Right atrium auricular region (tissue), 2 donors: ENCODE measurements around the gene ZNF593OS. TPM values are rescaled to one million over a fixed set of nuclear protein-coding genes. Genes with fewer than 3 reads are reported as not detected.

Experiments
- DNase-seq: peaks from one replicate; pipeline ENCODE4 v3.0.0-alpha.2; 2019; ENCODE audit warnings: low spot score
- H3K27ac ChIP-seq, 2 donors: fragments of 200-600 bp; sonication (generic); 1 replicate in 1 of 2; 2 replicates in 1 of 2; pipeline ENCODE4 v1.5.1; 2016 to 2019
- H3K27me3 ChIP-seq, 2 donors: fragments of 200-600 bp; sonication (generic); one replicate each; pipeline versions ENCODE4 v1.5.1 to v1.6.0; 2017 to 2019
- H3K36me3 ChIP-seq: fragments of 200-600 bp; sonication (generic); one replicate; pipeline ENCODE4 v1.5.1; 2016
- H3K4me1 ChIP-seq, 2 donors: fragments of 200-600 bp; sonication (generic); one replicate each; pipeline versions ENCODE4 v1.5.1 to v1.6.0; 2017 to 2019
- H3K4me3 ChIP-seq, 2 donors: fragments of 200-600 bp; sonication (generic); 1 replicate in 1 of 2; 2 replicates in 1 of 2; pipeline ENCODE4 v1.5.1; 2017 to 2019; ENCODE audit warnings: mild to moderate bottlenecking in 1 of 2, moderate library complexity in 1 of 2
- H3K9me3 ChIP-seq, 2 donors: fragments of 200-600 bp; sonication (generic); one replicate each; pipeline ENCODE4 v1.5.1; 2019
- total RNA-seq, 2 donors: library from RNA; depleted of rRNA; stranded (reverse); fragments of >200 nt; gene quantifications; one replicate each; pipeline ENCODE4 v1.1.0, GENCODE V29; 2016
- TF ChIP-seq, protein P1 (sequence below), 2 donors: fragments of 200-600 bp; sonication (generic); IDR thresholded peaks; one replicate each; pipeline ENCODE4 v1.5.1; 2019; ENCODE audit warnings: antibody characterized with exemption in 2 of 2

ZNF593OS gene
- total RNA-seq, 2 donors from 2014 or later, result not detected

GRCh38 chr1:26124418-26125331, 47.0 kb downstream of the ZNF593OS start:
- H3K27ac ChIP-seq, result no peak overlapping the region
- H3K36me3 ChIP-seq, result peaks cover 5% of the 10 kb centered on the region
- H3K4me3 ChIP-seq, result no peak overlapping the region
- H3K27me3 ChIP-seq, result no peaks in the 10 kb centered on the region
- H3K9me3 ChIP-seq, result no peaks in the 10 kb centered on the region
- no peak for DNase-seq
- TF ChIP-seq, protein P1, sequence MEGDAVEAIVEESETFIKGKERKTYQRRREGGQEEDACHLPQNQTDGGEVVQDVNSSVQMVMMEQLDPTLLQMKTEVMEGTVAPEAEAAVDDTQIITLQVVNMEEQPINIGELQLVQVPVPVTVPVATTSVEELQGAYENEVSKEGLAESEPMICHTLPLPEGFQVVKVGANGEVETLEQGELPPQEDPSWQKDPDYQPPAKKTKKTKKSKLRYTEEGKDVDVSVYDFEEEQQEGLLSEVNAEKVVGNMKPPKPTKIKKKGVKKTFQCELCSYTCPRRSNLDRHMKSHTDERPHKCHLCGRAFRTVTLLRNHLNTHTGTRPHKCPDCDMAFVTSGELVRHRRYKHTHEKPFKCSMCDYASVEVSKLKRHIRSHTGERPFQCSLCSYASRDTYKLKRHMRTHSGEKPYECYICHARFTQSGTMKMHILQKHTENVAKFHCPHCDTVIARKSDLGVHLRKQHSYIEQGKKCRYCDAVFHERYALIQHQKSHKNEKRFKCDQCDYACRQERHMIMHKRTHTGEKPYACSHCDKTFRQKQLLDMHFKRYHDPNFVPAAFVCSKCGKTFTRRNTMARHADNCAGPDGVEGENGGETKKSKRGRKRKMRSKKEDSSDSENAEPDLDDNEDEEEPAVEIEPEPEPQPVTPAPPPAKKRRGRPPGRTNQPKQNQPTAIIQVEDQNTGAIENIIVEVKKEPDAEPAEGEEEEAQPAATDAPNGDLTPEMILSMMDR (IDR thresholded peaks at IDR 0.05), result no peak
- H3K4me1 ChIP-seq, result peaks cover 0 to 21% of the 10 kb centered on the region in 2 donors

GRCh38 chr1:26122988-26123973, 48.4 kb downstream of the ZNF593OS start:
- TF ChIP-seq, protein P1 (IDR thresholded peaks at IDR 0.05), result no peak
- Histone ChIP-seq H3K4me1 (peaks cover 0 to 21% of the 10 kb centered on the region in 2 donors), H3K36me3 (peaks cover 5% of the 10 kb centered on the region), H3K27ac (peak overlapping the region in 1 of 2 donors; percentile 20), H3K4me3 (no peak overlapping the region), H3K9me3 (no peaks in the 10 kb centered on the region), H3K27me3 (no peaks in the 10 kb centered on the region)
- no peak for DNase-seq

GRCh38 chr1:26121854-26122773, 49.5 kb downstream of the ZNF593OS start:
- Histone ChIP-seq H3K27ac (peak overlapping the region in 1 of 2 donors; percentile 37), H3K4me3 (no peak overlapping the region), H3K4me1 (peaks cover 0 to 14% of the 10 kb centered on the region in 2 donors), H3K36me3 (peaks cover 5% of the 10 kb centered on the region), H3K9me3 (no peaks in the 10 kb centered on the region), H3K27me3 (no peaks in the 10 kb centered on the region)
- TF ChIP-seq, protein P1 (IDR thresholded peaks at IDR 0.05), result no peak
- no peak for DNase-seq

DNA sequence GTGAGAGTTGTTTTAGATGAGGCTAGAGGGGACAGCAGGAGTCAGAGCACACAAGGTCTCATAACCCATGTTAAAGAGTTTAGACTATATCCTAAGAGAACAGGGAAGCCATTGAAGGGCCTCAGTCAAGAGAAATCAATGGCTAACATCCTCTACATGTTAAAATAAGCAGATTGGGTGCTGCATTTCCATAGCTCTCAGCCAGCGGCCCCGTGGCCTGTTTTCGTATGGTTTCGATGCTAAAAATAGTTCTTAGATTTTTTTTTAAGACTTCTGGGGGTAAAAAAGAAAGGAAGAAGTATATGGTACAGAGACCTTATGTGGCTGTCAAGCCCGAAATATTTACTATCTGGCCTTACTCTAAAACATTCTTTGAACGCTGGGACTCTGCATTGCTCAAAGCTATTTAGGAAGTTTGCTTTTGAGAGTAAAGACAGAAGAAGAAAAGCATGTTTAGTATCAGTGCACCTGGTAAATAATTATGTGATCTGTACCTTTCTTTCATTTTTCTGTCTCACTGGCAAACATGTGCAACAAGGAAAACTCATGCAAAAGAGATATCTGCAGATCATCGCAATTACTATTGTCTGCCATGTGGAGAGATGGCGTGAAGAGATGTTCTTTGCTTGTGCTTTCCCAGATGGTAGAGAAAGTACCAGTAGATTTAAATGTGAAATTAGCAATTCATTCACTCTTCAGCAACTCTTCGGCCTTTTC, 51.6 kb downstream of the ZNF593OS start:
- Histone ChIP-seq H3K4me1 (peaks cover 0 to 8% of the 10 kb centered on the region in 2 donors), H3K9me3 (no peaks in the 10 kb centered on the region), H3K27me3 (no peaks in the 10 kb centered on the region), H3K4me3 (no peak overlapping the region), H3K27ac (no peak overlapping the region), H3K36me3 (peaks cover 10% of the 10 kb centered on the region)
- DNase-seq, result no peak
- TF ChIP-seq, protein P1 (IDR thresholded peaks at IDR 0.05), result no peak

Other genes with a start within 250 kb of the ZNF593OS start
- 1 to 10 TPM; 4.3 to 5.5 TPM for gene PAFAH2, start 173.8 kb downstream of the ZNF593OS start, total RNA-seq
- 1 to 10 TPM in 1 of 2 donors, under 1 TPM in 1; 0.79 to 1.4 TPM for gene EXTL1, start 150.1 kb downstream of the ZNF593OS start, total RNA-seq
- gene SLC30A2, start 125.7 kb downstream of the ZNF593OS start, total RNA-seq, result under 1 TPM; 0.22 to 0.63 TPM
- gene TRIM63, start 104.2 kb downstream of the ZNF593OS start, total RNA-seq, result 100 to 1,000 TPM; 118 to 151 TPM
- gene PDIK1L, start 60.0 kb downstream of the ZNF593OS start, total RNA-seq, result 1 to 10 TPM; 3.0 to 3.4 TPM
- gene FAM110D, start 12.8 kb downstream of the ZNF593OS start, total RNA-seq, result 1 to 10 TPM; 3.8 to 4.3 TPM
- gene C1orf232, start 2.9 kb downstream of the ZNF593OS start, total RNA-seq, result not detected
- gene ZNF593, start 1.9 kb downstream of the ZNF593OS start, total RNA-seq, result 10 to 100 TPM; 12.8 to 30.5 TPM
- 1 to 10 TPM in 1 of 2 donors, under 1 TPM in 1; 0.52 to 1.3 TPM for gene CNKSR1, start 5.7 kb upstream of the ZNF593OS start, total RNA-seq
- gene CATSPER4, start 18.8 kb upstream of the ZNF593OS start, total RNA-seq, result not detected
- 100 to 1,000 TPM in 1 of 2 donors, 10 to 100 TPM in 1; 31.2 to 104 TPM for gene CEP85, start 62.4 kb upstream of the ZNF593OS start, total RNA-seq
- 10 to 100 TPM; 24.8 to 66.0 TPM for gene SH3BGRL3, start 108.3 kb upstream of the ZNF593OS start, total RNA-seq
- gene UBXN11, start 134.8 kb upstream of the ZNF593OS start, total RNA-seq, result 1 to 10 TPM; 4.5 to 7.4 TPM
- 1 to 10 TPM; 4.9 to 5.8 TPM for gene CD52, start 146.1 kb upstream of the ZNF593OS start, total RNA-seq
- not detected for gene CRYBG2, start 182.3 kb upstream of the ZNF593OS start, total RNA-seq
- gene ZNF683, start 200.9 kb upstream of the ZNF593OS start, total RNA-seq, result not detected
- gene LIN28A, start 239.0 kb upstream of the ZNF593OS start, total RNA-seq, result not detected